ENCODE measurements around the gene FAM117B. TPM values are rescaled to one million over a fixed set of nuclear protein-coding genes. Genes with fewer than 3 reads are reported as not detected.

FAM117B gene
- total RNA-seq, 2 donors from 2014 or later: 32.1 to 34.0 TPM

DNA sequence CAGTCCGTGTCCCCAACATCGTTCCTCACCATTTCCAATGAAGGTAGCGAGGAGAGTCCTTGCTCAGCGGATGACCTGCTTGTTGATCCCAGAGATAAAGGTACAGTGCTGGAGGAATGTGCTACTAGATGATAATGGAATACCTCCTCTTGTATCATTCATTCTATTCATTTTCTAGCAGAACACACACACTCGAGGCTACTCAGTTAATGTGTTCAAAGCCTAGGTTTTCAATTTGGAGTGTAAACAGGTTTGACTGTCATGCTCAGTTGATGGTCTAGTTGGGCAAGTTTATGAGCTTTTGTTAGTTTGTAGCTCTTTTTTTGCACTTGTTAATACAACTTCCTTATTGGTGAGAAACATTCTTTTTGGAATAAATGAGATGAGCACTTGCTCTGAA, 122.6 kb downstream of the FAM117B start:
- peaks cover 59% of the 10 kb centered on the region for H3K36me3 Mint-ChIP-seq (ENCODE audit: low read depth)
- WGBS, 2 experiments (ENCODE audit: insufficient coverage in 1 of 2, insufficient read length in 1 of 2): 94 to 100% methylated on average over 1 to 5 of the region's 5 CpGs

DNA sequence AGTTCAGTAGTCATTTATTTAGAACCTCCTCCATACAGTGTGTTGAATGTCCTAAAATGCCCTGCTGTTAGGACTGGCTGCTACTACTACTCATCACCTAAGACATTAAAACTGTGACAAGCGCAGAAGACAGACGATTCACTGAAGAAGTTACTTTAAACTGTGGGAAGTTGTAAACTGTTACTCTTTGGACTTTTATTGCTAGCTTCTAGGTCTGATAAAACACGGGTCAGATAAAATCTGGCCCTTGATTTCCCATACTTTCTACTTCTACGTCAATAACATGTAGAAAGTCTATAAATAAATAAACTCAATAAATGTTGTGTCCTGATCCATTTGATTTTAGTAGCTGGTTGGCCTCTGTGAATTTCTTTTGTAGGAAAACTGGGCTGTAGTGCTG, 123.4 kb downstream of the FAM117B start:
- Histone ChIP-seq H3K27me3 (ENCODE audit: control insufficient read depth, insufficient read depth, low read length, poor library complexity, severe bottlenecking) (no peaks in the 10 kb centered on the region), H3K27ac (ENCODE audit: low read depth, low read length) (no peak overlapping the region), H3K9ac (ENCODE audit: extremely low read depth, low read length, poor library complexity, severe bottlenecking) (no peak overlapping the region), H3K36me3 (ENCODE audit: control insufficient read depth, insufficient read depth, low read length) (peaks cover 56% of the 10 kb centered on the region), H3K9me3 (ENCODE audit: control insufficient read depth, low read length) (peaks cover 8% of the 10 kb centered on the region), H3K4me3 (ENCODE audit: low read length) (no peak overlapping the region), H3K4me1 (ENCODE audit: control insufficient read depth, insufficient read depth, low read length) (no peaks in the 10 kb centered on the region)
- peaks cover 60% of the 10 kb centered on the region for H3K36me3 Mint-ChIP-seq (ENCODE audit: low read depth)
- peaks cover 11% of the 10 kb centered on the region for H3K9me3 Mint-ChIP-seq
- H3K27me3 Mint-ChIP-seq (ENCODE audit: insufficient read depth): no peaks in the 10 kb centered on the region
- DNase-seq: no peak
- H3K4me1 Mint-ChIP-seq: no peaks in the 10 kb centered on the region
- TF ChIP-seq, protein P1, sequence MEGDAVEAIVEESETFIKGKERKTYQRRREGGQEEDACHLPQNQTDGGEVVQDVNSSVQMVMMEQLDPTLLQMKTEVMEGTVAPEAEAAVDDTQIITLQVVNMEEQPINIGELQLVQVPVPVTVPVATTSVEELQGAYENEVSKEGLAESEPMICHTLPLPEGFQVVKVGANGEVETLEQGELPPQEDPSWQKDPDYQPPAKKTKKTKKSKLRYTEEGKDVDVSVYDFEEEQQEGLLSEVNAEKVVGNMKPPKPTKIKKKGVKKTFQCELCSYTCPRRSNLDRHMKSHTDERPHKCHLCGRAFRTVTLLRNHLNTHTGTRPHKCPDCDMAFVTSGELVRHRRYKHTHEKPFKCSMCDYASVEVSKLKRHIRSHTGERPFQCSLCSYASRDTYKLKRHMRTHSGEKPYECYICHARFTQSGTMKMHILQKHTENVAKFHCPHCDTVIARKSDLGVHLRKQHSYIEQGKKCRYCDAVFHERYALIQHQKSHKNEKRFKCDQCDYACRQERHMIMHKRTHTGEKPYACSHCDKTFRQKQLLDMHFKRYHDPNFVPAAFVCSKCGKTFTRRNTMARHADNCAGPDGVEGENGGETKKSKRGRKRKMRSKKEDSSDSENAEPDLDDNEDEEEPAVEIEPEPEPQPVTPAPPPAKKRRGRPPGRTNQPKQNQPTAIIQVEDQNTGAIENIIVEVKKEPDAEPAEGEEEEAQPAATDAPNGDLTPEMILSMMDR (conservative IDR thresholded peaks at IDR 0.05): no peak
- WGBS, 2 experiments (ENCODE audit: insufficient coverage in 1 of 2, insufficient read length in 1 of 2): 96 to 100% methylated on average over 2 to 3 of the region's 4 CpGs
- H3K27ac Mint-ChIP-seq: no peak overlapping the region
- no peak overlapping the region for H3K4me3 Mint-ChIP-seq

More for the DNA sequence above, 122.6 kb downstream of the FAM117B start:
- Histone ChIP-seq H3K36me3 (ENCODE audit: control insufficient read depth, insufficient read depth, low read length) (peaks cover 50% of the 10 kb centered on the region), H3K9ac (ENCODE audit: extremely low read depth, low read length, poor library complexity, severe bottlenecking) (no peak overlapping the region), H3K4me1 (ENCODE audit: control insufficient read depth, insufficient read depth, low read length) (no peaks in the 10 kb centered on the region), H3K27ac (ENCODE audit: low read depth, low read length) (no peak overlapping the region), H3K4me3 (ENCODE audit: low read length) (no peak overlapping the region), H3K9me3 (ENCODE audit: control insufficient read depth, low read length) (peaks cover 14% of the 10 kb centered on the region), H3K27me3 (ENCODE audit: control insufficient read depth, insufficient read depth, low read length, poor library complexity, severe bottlenecking) (no peaks in the 10 kb centered on the region)
- TF ChIP-seq, protein P1 (conservative IDR thresholded peaks at IDR 0.05): no peak
- no peaks in the 10 kb centered on the region for H3K4me1 Mint-ChIP-seq
- peaks cover 14% of the 10 kb centered on the region for H3K9me3 Mint-ChIP-seq
- DNase-seq: no peak
- no peaks in the 10 kb centered on the region for H3K27me3 Mint-ChIP-seq (ENCODE audit: insufficient read depth)
- H3K27ac Mint-ChIP-seq: no peak overlapping the region
- H3K4me3 Mint-ChIP-seq: no peak overlapping the region

DNA sequence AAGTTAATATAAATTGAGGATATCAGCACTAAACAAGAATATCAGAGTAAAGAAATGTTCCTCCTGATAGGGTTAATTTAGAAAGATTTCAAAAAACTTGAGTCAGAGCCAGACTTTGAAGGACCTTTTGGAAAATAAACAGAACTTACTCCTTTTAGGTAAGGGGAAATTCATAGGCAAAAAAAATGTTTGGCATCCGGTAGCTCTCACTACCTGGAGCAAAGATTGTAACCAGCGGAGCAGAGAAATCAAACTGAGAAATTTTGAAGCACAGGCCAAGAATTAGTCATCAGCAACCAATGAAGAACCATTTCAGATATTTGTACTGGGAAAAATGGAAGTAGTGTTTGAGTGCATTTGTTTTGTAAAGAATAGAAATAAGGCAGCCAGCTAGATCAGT, 123.8 kb downstream of the FAM117B start:
- peaks cover 6% of the 10 kb centered on the region for H3K9me3 ChIP-seq (ENCODE audit: control insufficient read depth, low read length)
- no peak for DNase-seq
- H3K4me1 Mint-ChIP-seq: no peaks in the 10 kb centered on the region
- peaks cover 6% of the 10 kb centered on the region for H3K9me3 Mint-ChIP-seq
- H3K27ac ChIP-seq (ENCODE audit: low read depth, low read length): no peak overlapping the region
- H3K4me1 ChIP-seq (ENCODE audit: control insufficient read depth, insufficient read depth, low read length): no peaks in the 10 kb centered on the region
- no peak overlapping the region for H3K4me3 Mint-ChIP-seq
- H3K27me3 ChIP-seq (ENCODE audit: control insufficient read depth, insufficient read depth, low read length, poor library complexity, severe bottlenecking): no peaks in the 10 kb centered on the region
- H3K4me3 ChIP-seq (ENCODE audit: low read length): no peak overlapping the region
- peaks cover 60% of the 10 kb centered on the region for H3K36me3 Mint-ChIP-seq (ENCODE audit: low read depth)
- WGBS, 2 experiments (ENCODE audit: insufficient coverage in 1 of 2, insufficient read length in 1 of 2): 95 to 96% methylated on average over 2 of the region's 2 CpGs
- peaks cover 58% of the 10 kb centered on the region for H3K36me3 ChIP-seq (ENCODE audit: control insufficient read depth, insufficient read depth, low read length)
- no peak overlapping the region for H3K27ac Mint-ChIP-seq
- TF ChIP-seq, protein P1 (conservative IDR thresholded peaks at IDR 0.05): no peak
- H3K27me3 Mint-ChIP-seq (ENCODE audit: insufficient read depth): no peaks in the 10 kb centered on the region
- H3K9ac ChIP-seq (ENCODE audit: extremely low read depth, low read length, poor library complexity, severe bottlenecking): no peak overlapping the region
